ENCODE data around the gene GRB10. TPM values are rescaled to one million over a fixed set of nuclear protein-coding genes. Genes with fewer than 3 reads are reported as not detected.

GRB10 gene
- total RNA-seq, 2 experiments from 2014 or later: 5.9 to 8.4 TPM

- Mint-ChIP-seq H3K4me1 (ENCODE audit: low read depth) (no peaks in the 10 kb centered on the region), H3K36me3 (ENCODE audit: low read depth) (no peaks in the 10 kb centered on the region), H3K9me3 (no peaks in the 10 kb centered on the region), H3K27ac (no peak within 1 kb of the TSS), H3K27me3 (peaks cover 6% of the 10 kb centered on the region), H3K4me3 (no peak within 1 kb of the TSS)
- H3K4me3 ChIP-seq (ENCODE audit: low read length): no peak within 1 kb of the TSS
- CTCF ChIA-PET: no interaction called here
- POLR2A ChIA-PET: no interaction called here
- no peaks in the 10 kb centered on the region for H3K36me3 ChIP-seq (ENCODE audit: insufficient read depth, low read length)
- TF ChIP-seq CTCF (IDR thresholded peaks at IDR 0.05): no peak
- H3K9me3 ChIP-seq (ENCODE audit: control insufficient read depth in 1 of 2, insufficient read depth in 1 of 2, low read length in 2 of 2): no peaks in the 10 kb centered on the region
- intact Hi-C loops (cut with DNase I, micrococcal nuclease): no loop called here
- peaks cover 1 to 5% of the 10 kb centered on the region in 2 experiments for H3K27me3 ChIP-seq (ENCODE audit: control insufficient read depth in 1 of 2, insufficient read depth in 2 of 2, low read length in 2 of 2)
- no peak within 1 kb of the TSS for H3K27ac ChIP-seq (ENCODE audit: low read depth in 1 of 2, low read length in 2 of 2)
- DNase-seq (no peak), ATAC-seq (ENCODE audit: poor library complexity) (no peak)
- H3K4me1 ChIP-seq (ENCODE audit: insufficient read depth, low read length): no peaks in the 10 kb centered on the region
Measured at GRCh38 chr7:50564640-50565558, 217.8 kb downstream of the GRB10 start, which contains the start of gene DDC. Gene DDC, minus strand, starts transcription at chr7:50565405. Its CDS starts 21,320 bp downstream, at chr7:50544085.

- Mint-ChIP-seq H3K4me3 (no peak overlapping the region), H3K27ac (no peak overlapping the region), H3K9me3 (no peaks in the 10 kb centered on the region), H3K27me3 (peaks cover 6% of the 10 kb centered on the region), H3K4me1 (ENCODE audit: low read depth) (no peaks in the 10 kb centered on the region), H3K36me3 (ENCODE audit: low read depth) (no peaks in the 10 kb centered on the region)
- H3K27ac ChIP-seq (ENCODE audit: low read depth in 1 of 2, low read length in 2 of 2): no peak overlapping the region
- ATAC-seq (ENCODE audit: poor library complexity) (no peak), DNase-seq (no peak)
- CTCF ChIA-PET: no interaction called here
- no peaks in the 10 kb centered on the region for H3K4me1 ChIP-seq (ENCODE audit: insufficient read depth, low read length)
- no peaks in the 10 kb centered on the region for H3K36me3 ChIP-seq (ENCODE audit: insufficient read depth, low read length)
- intact Hi-C loops (cut with DNase I, micrococcal nuclease): no loop called here
- peaks cover 5 to 7% of the 10 kb centered on the region in 2 experiments for H3K27me3 ChIP-seq (ENCODE audit: control insufficient read depth in 1 of 2, insufficient read depth in 2 of 2, low read length in 2 of 2)
- no peak for TF ChIP-seq CTCF (IDR thresholded peaks at IDR 0.05)
- no peaks in the 10 kb centered on the region for H3K9me3 ChIP-seq (ENCODE audit: control insufficient read depth in 1 of 2, insufficient read depth in 1 of 2, low read length in 2 of 2)
- POLR2A ChIA-PET: no interaction called here
- H3K4me3 ChIP-seq (ENCODE audit: low read length): no peak overlapping the region
Measured at GRCh38 chr7:50564171-50564570, 218.5 kb downstream of the GRB10 start.

- Mint-ChIP-seq H3K27ac (no peak overlapping the region), H3K4me3 (no peak overlapping the region), H3K4me1 (ENCODE audit: low read depth) (no peaks in the 10 kb centered on the region), H3K36me3 (ENCODE audit: low read depth) (no peaks in the 10 kb centered on the region), H3K9me3 (no peaks in the 10 kb centered on the region), H3K27me3 (peaks cover 24% of the 10 kb centered on the region)
- POLR2A ChIA-PET: no interaction called here
- no peak overlapping the region for H3K27ac ChIP-seq (ENCODE audit: low read depth in 1 of 2, low read length in 2 of 2)
- peaks cover 9% of the 10 kb centered on the region in 2 experiments for H3K27me3 ChIP-seq (ENCODE audit: control insufficient read depth in 1 of 2, insufficient read depth in 2 of 2, low read length in 2 of 2)
- intact Hi-C loops (cut with DNase I, micrococcal nuclease): no loop called here
- ATAC-seq (ENCODE audit: poor library complexity) (no peak), DNase-seq (no peak)
- H3K4me1 ChIP-seq (ENCODE audit: insufficient read depth, low read length): no peaks in the 10 kb centered on the region
- no peaks in the 10 kb centered on the region for H3K9me3 ChIP-seq (ENCODE audit: control insufficient read depth in 1 of 2, insufficient read depth in 1 of 2, low read length in 2 of 2)
- no peaks in the 10 kb centered on the region for H3K36me3 ChIP-seq (ENCODE audit: insufficient read depth, low read length)
- no peak overlapping the region for H3K4me3 ChIP-seq (ENCODE audit: low read length)
- TF ChIP-seq CTCF (IDR thresholded peaks at IDR 0.05): no peak
- CTCF ChIA-PET: no interaction called here
Measured at GRCh38 chr7:50562136-50562535, 220.6 kb downstream of the GRB10 start.
